Measurements from ENCODE around the gene TRRAP. TPM values are rescaled to one million over a fixed set of nuclear protein-coding genes. Genes with fewer than 3 reads are reported as not detected.

TRRAP gene
- total RNA-seq, 1 experiment from 2014 or later = 3.9 TPM

- Histone ChIP-seq H3K36me3 (peaks cover 4% of the 10 kb centered on the region; the same call in 1 of the 2 replicates), H3K4me3 (no peak overlapping the region), H3K9me3 (no peaks in the 10 kb centered on the region), H3K27me3 (no peaks in the 10 kb centered on the region)
- DNase-seq = no peak
Observed at GRCh38 chr7:99000904-99001465, 122.7 kb downstream of the TRRAP start.

DNA sequence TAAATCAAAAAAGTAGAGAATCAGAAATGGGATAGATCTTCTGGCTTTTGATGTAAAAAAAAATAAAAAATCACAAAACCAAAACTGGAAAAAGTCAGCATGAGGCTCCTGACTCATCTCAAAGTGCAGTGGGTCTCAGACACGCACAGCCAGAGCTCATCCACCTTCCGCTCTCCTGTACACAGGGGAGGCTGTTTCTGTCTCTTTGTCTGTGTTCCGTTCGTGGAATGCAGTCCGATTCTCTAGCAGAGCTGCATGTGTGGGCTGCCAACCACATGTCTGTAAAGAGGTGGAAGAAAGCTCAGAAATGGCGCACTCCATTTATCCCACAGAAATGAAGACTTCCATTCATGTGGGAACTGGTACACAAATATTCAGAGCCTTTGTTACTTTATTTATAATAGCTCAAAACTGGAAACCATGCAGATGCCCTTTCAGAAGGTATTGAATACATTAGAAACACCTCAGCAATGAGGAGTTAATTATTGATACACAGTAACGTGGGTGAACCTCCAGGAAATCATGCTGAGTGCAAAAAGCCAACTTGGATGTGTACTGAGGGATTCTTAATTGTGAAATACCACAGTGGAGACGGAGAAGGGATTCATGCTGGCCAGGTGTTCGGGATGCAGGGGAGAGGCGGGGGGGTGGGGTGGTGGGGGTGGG is 123.3 kb downstream of the TRRAP start:
- Histone ChIP-seq H3K36me3 (peaks cover 4% of the 10 kb centered on the region; the same call in 1 of the 2 replicates), H3K27me3 (no peaks in the 10 kb centered on the region), H3K4me3 (no peak overlapping the region), H3K9me3 (no peaks in the 10 kb centered on the region)
- no peak for DNase-seq

GRCh38 chr7:99002148-99002826 is 124.0 kb downstream of the TRRAP start:
- Histone ChIP-seq H3K27me3 (no peaks in the 10 kb centered on the region), H3K36me3 (peaks cover 4% of the 10 kb centered on the region; the same call in 1 of the 2 replicates), H3K4me3 (no peak overlapping the region), H3K9me3 (no peaks in the 10 kb centered on the region)
- DNase-seq = no peak

DNA sequence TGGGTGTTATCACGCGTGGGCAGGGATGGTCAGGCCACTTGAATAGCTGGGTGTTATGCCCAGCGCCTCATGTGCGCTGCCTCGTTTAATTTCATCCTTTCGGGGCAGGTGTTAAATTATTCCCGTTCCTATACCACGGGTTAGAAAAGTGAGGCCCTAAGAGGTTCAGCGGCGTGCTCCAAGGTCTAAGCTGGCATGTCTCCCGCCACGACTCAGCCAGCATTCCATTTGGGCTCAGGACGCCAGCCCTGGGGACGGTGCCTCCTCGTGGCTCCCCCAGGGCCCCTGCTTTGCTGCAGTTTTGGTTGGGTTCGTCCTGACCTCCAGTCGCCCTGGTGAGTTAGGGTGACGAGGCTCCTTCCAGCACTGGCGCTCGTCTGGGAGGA is 124.5 kb downstream of the TRRAP start:
- H3K36me3 ChIP-seq = peaks cover 4% of the 10 kb centered on the region; the same call in 1 of the 2 replicates
- no peaks in the 10 kb centered on the region for H3K27me3 ChIP-seq
- H3K4me3 ChIP-seq = no peak overlapping the region
- no peaks in the 10 kb centered on the region for H3K9me3 ChIP-seq
- no peak for DNase-seq

DNA sequence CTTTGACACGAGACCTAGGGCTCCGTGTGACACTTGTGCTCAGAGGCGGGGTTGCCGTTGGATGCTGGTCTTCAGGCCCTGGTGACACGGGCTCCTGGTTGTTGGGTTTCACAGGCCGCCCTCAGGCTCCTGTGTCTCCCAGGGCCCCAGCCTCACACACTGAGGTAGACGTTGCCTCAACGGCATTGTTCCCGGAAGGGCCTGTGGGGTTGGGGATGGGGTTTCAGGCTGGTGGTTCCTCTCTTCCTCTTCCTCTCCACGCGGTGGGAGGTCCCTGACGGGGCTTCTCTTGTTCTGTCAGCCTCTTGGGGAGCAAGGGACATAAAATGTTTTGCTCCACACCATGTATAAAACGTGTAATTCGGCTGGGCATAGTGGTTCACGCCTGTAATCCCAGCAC is 125.1 kb downstream of the TRRAP start:
- DNase-seq = no peak
- no peaks in the 10 kb centered on the region for H3K27me3 ChIP-seq
- peaks cover 4% of the 10 kb centered on the region; the same call in 1 of the 2 replicates for H3K36me3 ChIP-seq
- H3K9me3 ChIP-seq = no peaks in the 10 kb centered on the region
- H3K4me3 ChIP-seq = no peak overlapping the region

GRCh38 chr7:99004216-99004615 is 125.9 kb downstream of the TRRAP start:
- Histone ChIP-seq H3K4me3 (no peak overlapping the region), H3K9me3 (no peaks in the 10 kb centered on the region), H3K36me3 (peaks cover 4% of the 10 kb centered on the region; the same call in 1 of the 2 replicates), H3K27me3 (no peaks in the 10 kb centered on the region)
- DNase-seq = no peak

GRCh38 chr7:99004781-99005500 is 126.6 kb downstream of the TRRAP start:
- Histone ChIP-seq H3K36me3 (peaks cover 4% of the 10 kb centered on the region; the same call in 1 of the 2 replicates), H3K9me3 (no peaks in the 10 kb centered on the region), H3K4me3 (no peak overlapping the region), H3K27me3 (no peaks in the 10 kb centered on the region)
- no peak for DNase-seq

DNA sequence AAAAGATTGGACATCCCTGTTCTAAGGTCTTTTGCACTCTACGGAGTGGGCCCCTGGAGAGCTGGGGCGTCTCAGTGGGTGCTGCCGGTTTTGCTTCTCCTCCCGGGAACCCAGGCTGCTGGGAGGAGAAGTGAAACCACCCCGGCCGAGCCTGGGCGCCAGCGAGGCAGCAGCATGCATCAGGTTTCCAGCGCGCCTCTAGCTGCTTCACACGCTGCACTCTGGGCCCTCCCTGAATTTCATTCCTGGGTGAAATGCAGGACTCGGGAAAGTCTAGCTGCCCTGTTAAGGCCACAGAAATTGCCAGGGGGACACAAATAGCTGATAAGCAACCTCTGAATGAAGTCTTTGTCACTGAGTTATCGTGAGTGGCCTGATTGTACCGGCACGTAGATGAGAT is 127.4 kb downstream of the TRRAP start:
- H3K36me3 ChIP-seq = peaks cover 2% of the 10 kb centered on the region; the same call in 1 of the 2 replicates

GRCh38 chr7:99006739-99007424 is 128.6 kb downstream of the TRRAP start:
- Histone ChIP-seq H3K9me3 (no peaks in the 10 kb centered on the region), H3K36me3 (no peaks in the 10 kb centered on the region; the same call in 1 of the 2 replicates), H3K4me3 (no peak overlapping the region), H3K27me3 (no peaks in the 10 kb centered on the region)
- DNase-seq = no peak

More for the DNA sequence above, 127.4 kb downstream of the TRRAP start:
- H3K9me3 ChIP-seq = no peaks in the 10 kb centered on the region
- no peaks in the 10 kb centered on the region for H3K27me3 ChIP-seq
- no peak overlapping the region for H3K4me3 ChIP-seq
- DNase-seq = no peak

DNA sequence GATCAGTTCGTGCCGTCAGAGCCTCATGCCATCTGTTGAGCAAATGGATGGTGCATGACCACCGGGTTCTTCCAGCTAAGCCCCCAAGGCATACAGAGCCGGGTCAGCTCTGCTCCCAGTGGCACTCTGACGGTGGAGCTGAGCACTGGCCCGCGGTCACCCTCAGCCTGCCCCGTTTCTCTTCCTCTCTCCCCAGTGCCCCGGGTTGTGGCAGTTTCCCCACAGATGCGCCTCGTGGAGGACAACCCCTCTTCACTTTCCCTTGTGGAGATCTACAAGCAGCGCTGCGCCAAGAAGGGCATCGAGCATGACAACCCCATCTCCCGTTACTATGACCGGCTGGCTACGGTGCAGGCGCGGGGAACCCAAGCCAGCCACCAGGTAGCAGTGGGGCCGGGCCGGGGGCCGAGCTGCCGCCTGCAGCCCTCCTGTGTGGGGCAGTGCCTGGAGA is 129.9 kb downstream of the TRRAP start:
- H3K4me3 ChIP-seq = no peak overlapping the region
- DNase-seq = no peak
- no peaks in the 10 kb centered on the region; the same call in none of the 2 replicates for H3K36me3 ChIP-seq
- no peaks in the 10 kb centered on the region for H3K27me3 ChIP-seq
- no peaks in the 10 kb centered on the region for H3K9me3 ChIP-seq

GRCh38 chr7:99008921-99009530 is 130.7 kb downstream of the TRRAP start:
- Histone ChIP-seq H3K36me3 (peaks cover 4% of the 10 kb centered on the region), H3K27me3 (no peaks in the 10 kb centered on the region), H3K4me3 (no peak overlapping the region), H3K9me3 (no peaks in the 10 kb centered on the region)
- no peak for DNase-seq

GRCh38 chr7:99010281-99010680 is 131.9 kb downstream of the TRRAP start:
- H3K4me3 ChIP-seq = no peak overlapping the region
- no peaks in the 10 kb centered on the region for H3K27me3 ChIP-seq
- no peak for DNase-seq
- H3K36me3 ChIP-seq = peaks cover 4% of the 10 kb centered on the region
- no peaks in the 10 kb centered on the region for H3K9me3 ChIP-seq

DNA sequence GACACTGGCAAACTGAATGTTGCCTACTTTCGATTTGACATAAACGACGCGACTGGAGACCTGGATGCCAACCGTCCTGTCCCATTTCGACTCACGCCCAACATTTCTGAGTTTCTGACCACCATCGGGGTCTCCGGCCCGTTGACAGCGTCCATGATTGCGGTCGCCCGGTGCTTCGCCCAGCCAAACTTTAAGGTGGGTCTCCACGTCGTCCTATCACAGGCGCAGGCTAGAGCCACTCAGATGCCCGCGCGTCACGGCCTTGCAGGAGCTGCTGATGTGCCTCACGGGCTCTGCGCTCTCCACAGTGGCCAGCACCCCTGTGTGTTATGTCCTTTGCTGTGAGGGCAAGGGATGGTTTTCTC is 133.0 kb downstream of the TRRAP start:
- Histone ChIP-seq H3K27me3 (no peaks in the 10 kb centered on the region), H3K4me3 (no peak overlapping the region), H3K36me3 (peaks cover 4% of the 10 kb centered on the region), H3K9me3 (no peaks in the 10 kb centered on the region)
- DNase-seq = no peak

- H3K27me3 ChIP-seq = no peaks in the 10 kb centered on the region
- H3K36me3 ChIP-seq = peaks cover 4% of the 10 kb centered on the region
- H3K4me3 ChIP-seq = no peak overlapping the region
- DNase-seq = no peak
- H3K9me3 ChIP-seq = no peaks in the 10 kb centered on the region
Observed at GRCh38 chr7:99011706-99012404, 133.5 kb downstream of the TRRAP start.

DNA sequence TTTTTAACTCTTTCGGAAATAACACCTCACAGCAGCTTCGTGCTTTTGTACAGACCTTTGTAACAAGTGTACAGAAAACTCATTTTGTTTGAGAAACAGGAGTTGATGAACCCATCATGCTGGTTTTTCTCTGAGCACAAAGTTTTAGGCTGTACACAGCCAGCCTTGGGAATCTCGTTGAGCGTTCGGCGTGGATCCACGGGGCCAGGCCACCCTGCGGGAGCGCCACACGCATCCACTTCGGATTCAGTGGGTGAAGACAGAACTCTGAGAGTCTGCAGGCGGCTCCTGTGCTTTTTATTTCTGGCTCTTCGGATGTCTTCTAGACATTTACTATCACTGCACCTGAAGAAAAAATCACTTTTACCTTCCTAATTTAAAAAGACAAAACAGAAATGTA is 134.4 kb downstream of the TRRAP start:
- H3K9me3 ChIP-seq = no peaks in the 10 kb centered on the region
- DNase-seq = no peak
- no peaks in the 10 kb centered on the region for H3K27me3 ChIP-seq
- H3K4me3 ChIP-seq = no peak overlapping the region
- peaks cover 4% of the 10 kb centered on the region for H3K36me3 ChIP-seq

Data from MG63 (cell line).